ENCODE measurements around the gene PCBP3.

DNA sequence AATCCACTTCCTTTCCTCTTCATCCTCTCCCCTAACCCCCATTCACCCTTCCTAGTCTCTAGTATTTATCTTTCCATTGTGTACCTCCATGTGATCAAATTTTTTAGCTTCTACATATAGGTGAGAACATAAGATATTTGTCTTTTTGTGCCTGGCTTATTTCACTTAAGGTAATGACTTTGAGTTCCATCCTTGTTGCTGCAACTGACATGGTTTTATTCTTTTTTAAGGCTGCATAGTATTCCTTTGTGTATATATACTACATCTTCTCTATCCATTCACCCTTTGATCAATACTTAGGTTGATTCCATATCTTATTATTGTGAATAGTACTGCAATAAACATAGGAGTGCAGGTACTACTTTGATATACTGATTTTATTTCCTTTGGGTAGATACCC is 128.7 kb downstream of the PCBP3 start:
- TF ChIP-seq ZNF274 (IDR thresholded peaks at IDR 0.05; ENCODE audit: low read depth, low read length) (no peak), YY1 (IDR thresholded peaks at IDR 0.05; ENCODE audit: insufficient read depth, insufficient read length) (no peak), SUZ12 (IDR thresholded peaks at IDR 0.05; ENCODE audit: extremely low read depth, insufficient read depth, insufficient read length) (no peak)
